Colonic mucosa (tissue), 4 donors: ENCODE results near the gene MAT1A. TPM values are rescaled to one million over a fixed set of nuclear protein-coding genes. Genes with fewer than 3 reads are reported as not detected.
"Not testable (repeated sequence)": the region's sequence is repeated elsewhere in the genome, so short reads cannot be mapped to it uniquely, and the experiment has no call there.

ENCODE experiments used
- DNase-seq: peaks from one replicate; pipeline ENCODE4 v3.0.0-alpha.2; 2020
- H3K27ac ChIP-seq: fragments of 200-600 bp; one replicate; pipeline ENCODE4 v1.8.0; 2021
- H3K27me3 ChIP-seq: fragments of 200-600 bp; one replicate; pipeline ENCODE4 v1.8.0; 2021
- H3K36me3 ChIP-seq: fragments of 200-600 bp; one replicate; pipeline ENCODE4 v1.8.0; 2021
- H3K4me1 ChIP-seq: fragments of 200-600 bp; one replicate; pipeline ENCODE4 v1.8.0; 2021; ENCODE audit warnings: mild to moderate bottlenecking
- H3K4me3 ChIP-seq: fragments of 200-600 bp; one replicate; pipeline ENCODE4 v1.8.0; 2021
- H3K9ac ChIP-seq, 2 donors: one replicate each; pipeline ENCODE4 v1.7.0; 2013; ENCODE audit warnings: control low read depth in 2 of 2, low read depth in 2 of 2, low read length in 2 of 2
- H3K9me3 ChIP-seq: fragments of 200-600 bp; one replicate; pipeline ENCODE4 v1.8.0; 2021
- CTCF ChIP-seq: fragments of 200-600 bp; IDR thresholded peaks from one replicate; pipeline ENCODE4 v1.8.0; 2022; ENCODE audit warnings: antibody characterized with exemption, mild to moderate bottlenecking
- intact Hi-C: fragments of 100-400 bp; cut with DNase I; formaldehyde crosslinking; loops from one replicate; pipeline ENCODE4 v1.14.1; 2022
- total RNA-seq, 2 donors: library from RNA; stranded (reverse); fragmentation: NEBNext Ultra II Directional in 1 of 2; extraction: Animal tissue kit (Norgen Biotek cat#: 25700) in 1 of 2; gene quantifications; one replicate each; pipeline ENCODE4 v1.2.1, GENCODE V29; 2021
- donor health status: healthy.
- donor health status: DM: no; HTN: no; CAD: no.
- donor health status: DM: no; HTN: no; CAD: no.

The MAT1A gene
- total RNA-seq, 2 donors from 2014 or later, result 1.4 to 1.8 TPM

GRCh38 chr10:80253266-80253962 is 36.0 kb downstream of the MAT1A start:
- H3K4me3 ChIP-seq, result no peak overlapping the region
- H3K4me1 ChIP-seq, result no peaks in the 10 kb centered on the region
- H3K27me3 ChIP-seq, result no peaks in the 10 kb centered on the region
- no peak overlapping the region for H3K9ac ChIP-seq
- no peaks in the 10 kb centered on the region for H3K36me3 ChIP-seq
- no peaks in the 10 kb centered on the region for H3K9me3 ChIP-seq
- no peak for TF ChIP-seq CTCF
- DNase-seq, result no peak
- H3K27ac ChIP-seq, result no peak overlapping the region
- intact Hi-C loops, result no loop called here

DNA sequence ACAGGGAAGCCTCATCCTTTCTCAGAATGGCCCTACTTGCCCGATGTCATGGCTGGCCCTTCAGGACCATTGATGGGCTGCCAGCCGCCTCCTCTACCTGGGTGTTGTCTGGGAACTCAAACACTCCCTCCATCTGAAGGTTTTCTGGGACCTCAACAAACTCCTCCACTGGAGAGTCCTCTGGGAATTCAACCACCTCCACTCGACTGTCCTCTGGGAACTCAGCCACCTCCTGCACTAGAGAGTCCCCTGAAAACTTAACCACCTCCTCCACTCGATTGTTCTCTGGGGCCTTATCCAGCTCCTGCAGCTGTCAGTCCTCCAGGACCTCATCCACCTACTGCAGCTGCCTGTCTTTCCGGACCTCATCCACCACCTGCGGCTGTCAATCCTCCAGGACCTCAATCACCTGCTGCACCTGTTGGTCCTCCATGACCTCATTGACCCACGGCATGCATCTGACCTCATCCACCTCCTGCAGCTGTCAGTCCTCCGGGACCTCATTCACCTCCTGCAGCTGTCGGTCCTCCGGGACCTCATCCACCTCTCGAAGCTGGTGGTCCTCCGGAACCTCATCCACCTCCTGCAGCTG is 37.1 kb downstream of the MAT1A start:
- Histone ChIP-seq H3K9me3 (no peaks in the 10 kb centered on the region), H3K4me1 (no peaks in the 10 kb centered on the region), H3K36me3 (no peaks in the 10 kb centered on the region), H3K27ac (no peak overlapping the region), H3K27me3 (no peaks in the 10 kb centered on the region), H3K9ac (no peak overlapping the region), H3K4me3 (no peak overlapping the region)
- DNase-seq, result no peak
- intact Hi-C loops, result no loop called here
- no peak for TF ChIP-seq CTCF

DNA sequence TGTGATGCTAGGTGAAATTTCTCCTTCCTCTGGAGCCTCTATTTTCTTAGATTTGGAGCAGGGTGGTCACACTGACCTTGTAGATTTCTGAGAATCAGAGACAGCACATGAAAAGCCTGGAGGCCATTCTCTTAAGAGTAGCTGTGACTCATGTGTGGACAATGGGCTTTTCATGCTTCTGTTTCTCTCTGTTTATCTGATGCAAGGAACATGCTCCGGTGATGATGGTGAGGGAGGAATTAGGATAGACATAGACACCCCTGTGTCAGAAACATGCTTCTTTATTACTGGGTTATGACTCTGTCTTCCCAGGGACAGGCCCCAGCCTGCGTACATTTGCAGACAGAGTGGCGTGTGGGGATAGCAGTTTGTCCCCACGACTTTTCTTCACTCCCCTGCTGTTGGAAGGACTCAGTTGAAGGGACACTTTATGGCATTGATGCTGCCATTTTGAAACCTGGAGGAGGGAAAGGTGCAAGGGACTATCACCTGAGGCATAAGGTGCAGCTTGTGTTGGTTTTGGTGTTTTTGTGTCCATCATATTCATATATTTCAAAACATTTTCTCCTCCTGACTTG is 37.7 kb downstream of the MAT1A start:
- H3K36me3 ChIP-seq, intact Hi-C loops, H3K9me3 ChIP-seq, H3K27me3 ChIP-seq, H3K9ac ChIP-seq, DNase-seq, H3K27ac ChIP-seq, H3K4me3 ChIP-seq, H3K4me1 ChIP-seq: not testable (repeated sequence)

DNA sequence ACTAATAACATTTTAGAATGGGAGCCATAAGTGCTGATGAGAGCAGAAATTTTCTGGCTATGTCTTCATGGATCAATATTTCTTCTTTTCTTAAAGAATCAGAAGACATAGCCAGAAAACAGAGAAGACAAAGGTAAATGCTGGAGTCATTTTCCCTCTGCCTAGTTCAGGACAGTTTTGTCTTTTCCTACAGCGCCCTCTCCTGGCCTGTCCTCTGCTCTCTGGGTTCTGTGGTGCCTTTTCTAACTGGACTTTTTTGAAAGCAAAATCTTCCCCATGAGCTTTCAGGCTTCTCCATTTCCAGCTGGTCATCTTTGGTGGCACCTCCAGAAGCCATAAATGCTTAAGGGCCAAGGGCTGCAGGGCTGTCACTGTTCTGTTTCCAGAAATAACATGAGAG is 39.1 kb downstream of the MAT1A start:
- H3K9me3 ChIP-seq, H3K9ac ChIP-seq, DNase-seq, H3K4me3 ChIP-seq, H3K36me3 ChIP-seq, H3K27me3 ChIP-seq, H3K27ac ChIP-seq, H3K4me1 ChIP-seq, intact Hi-C loops: not testable (repeated sequence)

DNA sequence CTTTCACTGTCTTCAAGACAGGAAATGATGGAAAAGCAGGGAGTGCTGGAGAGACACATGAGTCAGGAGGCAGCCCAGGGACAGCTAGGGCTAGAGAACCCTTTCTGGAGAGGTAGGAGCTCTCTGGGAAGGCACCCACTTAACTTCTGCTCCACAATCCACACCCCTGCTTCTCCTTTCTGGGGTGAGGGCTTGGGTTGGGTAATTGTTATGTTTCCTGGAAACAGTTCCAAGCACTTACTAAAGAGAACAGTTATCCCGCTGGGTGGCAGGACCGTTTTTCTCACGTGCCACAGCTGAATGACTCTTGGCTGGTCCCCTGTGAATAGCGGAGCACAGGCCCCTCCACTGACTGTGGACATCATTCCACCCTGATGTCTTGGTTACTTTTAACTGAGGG is 39.6 kb downstream of the MAT1A start:
- DNase-seq, H3K9ac ChIP-seq, H3K4me1 ChIP-seq, H3K36me3 ChIP-seq, intact Hi-C loops, H3K27me3 ChIP-seq, H3K9me3 ChIP-seq, H3K27ac ChIP-seq, H3K4me3 ChIP-seq: not testable (repeated sequence)

DNA sequence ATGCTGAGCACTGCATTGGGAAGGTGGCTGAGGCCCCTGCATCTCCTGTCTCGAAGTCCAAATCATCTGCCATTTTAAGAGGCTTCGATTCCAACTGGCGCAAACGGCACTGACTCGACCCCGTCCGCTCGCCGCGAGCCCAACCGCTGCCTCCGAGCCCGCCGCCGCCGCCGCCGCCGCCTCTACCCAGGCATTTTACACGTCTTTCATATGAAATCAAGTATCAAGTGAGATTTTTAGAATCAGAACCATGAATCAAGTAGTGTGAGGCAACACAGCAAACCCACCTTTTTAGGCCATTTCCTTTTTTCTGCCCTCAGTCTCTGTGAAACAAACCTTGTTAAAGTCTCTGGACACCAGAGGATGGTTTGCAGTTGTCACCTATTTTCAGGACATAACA is 41.8 kb downstream of the MAT1A start:
- intact Hi-C loops, H3K9ac ChIP-seq, H3K4me1 ChIP-seq, H3K27ac ChIP-seq, H3K36me3 ChIP-seq, H3K4me3 ChIP-seq, DNase-seq, H3K9me3 ChIP-seq, H3K27me3 ChIP-seq: not testable (repeated sequence)

GRCh38 chr10:80244371-80244770 is 45.1 kb downstream of the MAT1A start:
- H3K9me3 ChIP-seq, DNase-seq, H3K9ac ChIP-seq, H3K27ac ChIP-seq, intact Hi-C loops, H3K27me3 ChIP-seq, H3K36me3 ChIP-seq, H3K4me3 ChIP-seq, H3K4me1 ChIP-seq: not testable (repeated sequence)

- DNase-seq, H3K4me3 ChIP-seq, H3K27me3 ChIP-seq, H3K9me3 ChIP-seq, H3K27ac ChIP-seq, H3K36me3 ChIP-seq, H3K9ac ChIP-seq, intact Hi-C loops, H3K4me1 ChIP-seq: not testable (repeated sequence)
Observed at GRCh38 chr10:80242341-80242740, 47.1 kb downstream of the MAT1A start.

DNA sequence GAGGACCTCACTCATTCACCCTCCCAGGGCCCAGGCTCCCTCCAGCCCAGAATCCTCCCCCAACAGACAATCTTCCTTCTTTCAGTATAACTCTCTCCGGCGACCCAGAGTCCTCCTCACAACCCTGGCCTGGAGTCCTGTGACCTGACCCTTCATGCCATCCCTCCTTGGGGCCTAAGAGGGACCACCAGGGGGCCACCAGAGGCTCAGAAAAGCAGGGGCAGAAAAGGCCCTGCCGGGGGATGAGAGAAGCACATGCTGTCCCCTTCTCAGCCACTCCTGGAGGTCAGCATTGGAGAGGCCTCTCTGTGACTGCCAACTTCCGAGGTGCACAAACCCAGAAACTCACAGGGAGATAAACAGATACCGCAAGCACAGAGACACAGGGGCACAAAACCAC is 53.0 kb downstream of the MAT1A start:
- H3K9ac ChIP-seq, H3K36me3 ChIP-seq, H3K27ac ChIP-seq, DNase-seq, intact Hi-C loops, H3K27me3 ChIP-seq, H3K4me1 ChIP-seq, H3K4me3 ChIP-seq, H3K9me3 ChIP-seq: not testable (repeated sequence)

DNA sequence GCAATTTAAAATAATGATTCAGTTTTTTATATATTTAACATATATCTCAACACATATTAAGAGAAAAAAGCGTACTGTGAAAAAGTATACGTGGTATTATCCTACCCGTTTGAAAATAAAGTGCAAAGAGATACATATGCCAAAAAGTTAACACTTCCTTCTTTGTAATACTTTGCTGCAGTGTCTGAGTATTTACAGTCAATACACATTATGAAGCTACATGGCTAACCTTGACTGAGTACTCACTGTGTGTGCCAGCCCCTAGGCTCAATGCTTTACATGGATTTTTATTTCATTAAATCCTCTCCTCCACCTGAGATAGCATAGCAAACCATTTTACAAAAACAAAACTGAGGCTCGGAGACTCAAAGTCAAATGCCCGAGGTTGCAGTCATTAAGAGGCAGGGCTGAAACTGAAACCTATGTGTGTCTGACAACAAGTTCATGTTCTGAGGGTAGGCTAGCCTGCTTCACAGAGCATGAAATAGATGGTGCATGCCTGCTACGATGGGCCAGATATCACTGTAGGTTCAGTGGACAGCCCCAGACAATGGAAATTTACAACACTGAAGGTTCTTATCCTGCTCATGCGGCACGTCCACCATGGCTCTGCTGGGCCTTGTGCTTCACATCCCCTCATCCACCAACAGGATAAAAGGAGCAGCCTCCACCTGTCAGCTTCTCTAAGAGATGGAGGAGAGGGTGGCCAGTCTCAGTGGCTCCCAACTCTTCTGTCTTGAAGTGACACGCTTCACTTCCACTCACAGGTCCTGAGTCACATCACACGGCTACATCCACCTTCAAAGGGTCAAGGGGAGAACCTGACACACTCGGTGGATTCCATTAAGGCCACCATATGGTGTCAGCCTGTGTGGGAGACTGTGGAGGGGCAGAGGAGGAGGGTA is 54.9 kb downstream of the MAT1A start:
- H3K27ac ChIP-seq, H3K4me3 ChIP-seq, H3K36me3 ChIP-seq, H3K27me3 ChIP-seq, H3K9ac ChIP-seq, intact Hi-C loops, DNase-seq, H3K4me1 ChIP-seq, H3K9me3 ChIP-seq: not testable (repeated sequence)

- H3K4me3 ChIP-seq, H3K36me3 ChIP-seq, H3K9me3 ChIP-seq, H3K4me1 ChIP-seq, DNase-seq, H3K27me3 ChIP-seq, H3K27ac ChIP-seq, H3K9ac ChIP-seq, intact Hi-C loops: not testable (repeated sequence)
Observed at GRCh38 chr10:80233871-80234270, 55.6 kb downstream of the MAT1A start.
